Kasumi-1 (cell line): ENCODE measurements around the gene HIVEP3.
A peak's percentile ranks its signal among the peaks of the same experiment; 100 is the strongest.

Experiments used
- DNase-seq, 2 experiments: peaks; one replicate each; lab custom pipeline; 2025; lab: John Stamatoyannopoulos, UW

HIVEP3 gene

DNA sequence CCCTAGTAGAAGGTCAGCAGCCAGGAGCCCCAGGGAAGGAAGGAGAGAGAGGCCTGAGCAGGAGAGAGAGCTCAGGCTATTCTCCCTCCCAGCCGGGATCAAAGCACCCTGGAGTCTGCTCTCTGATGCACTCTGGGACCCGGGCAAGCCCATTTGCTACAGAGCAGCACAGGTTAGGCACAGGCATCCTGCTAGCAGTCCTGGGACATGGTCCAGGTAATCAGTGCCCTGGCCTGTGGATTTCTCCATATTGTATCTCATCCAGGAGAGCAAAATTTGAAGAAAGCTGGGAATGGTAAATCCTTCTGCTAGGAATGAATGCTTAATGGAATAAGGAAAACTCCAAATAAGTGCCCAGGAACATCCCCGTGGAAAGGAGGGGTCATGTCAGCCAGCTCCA is 130.3 kb downstream of the HIVEP3 start:
- DNase-seq = no peak

DNA sequence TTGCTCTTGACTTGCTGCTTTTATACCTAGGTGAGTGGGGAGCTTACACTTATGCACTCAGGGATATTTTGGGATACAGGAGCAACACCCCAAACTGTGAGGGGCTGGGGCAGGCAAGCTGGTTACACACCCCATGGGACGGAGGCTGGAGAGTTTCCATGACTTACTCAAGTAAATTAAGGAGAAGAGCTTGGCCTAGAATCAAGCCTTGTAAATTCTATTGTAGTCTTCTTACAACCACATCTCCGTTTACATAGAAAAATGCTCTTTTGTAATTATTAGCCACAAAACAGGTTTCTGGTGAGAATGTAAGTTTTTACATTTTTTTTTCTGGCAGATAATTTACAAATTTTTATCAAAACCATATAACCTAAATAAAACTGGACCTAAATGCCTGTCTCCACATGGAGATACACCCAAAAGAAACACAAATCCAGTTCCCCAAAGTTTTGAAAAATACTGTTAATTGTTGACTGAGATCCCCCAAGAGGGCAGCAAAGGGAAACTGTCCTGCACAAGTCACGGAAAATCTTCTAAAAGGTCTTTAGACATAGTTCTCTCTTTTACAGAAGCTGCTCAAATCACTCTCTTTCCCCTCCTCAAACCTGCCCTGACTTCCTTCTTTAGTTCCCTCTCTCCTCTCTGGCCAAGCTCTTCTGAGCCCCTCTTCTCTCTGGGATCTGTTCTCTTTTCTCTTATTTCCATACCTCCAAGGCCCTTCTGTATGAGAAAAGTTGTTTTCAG is 134.0 kb downstream of the HIVEP3 start:
- DNase-seq = peak; percentile 32 to 44

DNA sequence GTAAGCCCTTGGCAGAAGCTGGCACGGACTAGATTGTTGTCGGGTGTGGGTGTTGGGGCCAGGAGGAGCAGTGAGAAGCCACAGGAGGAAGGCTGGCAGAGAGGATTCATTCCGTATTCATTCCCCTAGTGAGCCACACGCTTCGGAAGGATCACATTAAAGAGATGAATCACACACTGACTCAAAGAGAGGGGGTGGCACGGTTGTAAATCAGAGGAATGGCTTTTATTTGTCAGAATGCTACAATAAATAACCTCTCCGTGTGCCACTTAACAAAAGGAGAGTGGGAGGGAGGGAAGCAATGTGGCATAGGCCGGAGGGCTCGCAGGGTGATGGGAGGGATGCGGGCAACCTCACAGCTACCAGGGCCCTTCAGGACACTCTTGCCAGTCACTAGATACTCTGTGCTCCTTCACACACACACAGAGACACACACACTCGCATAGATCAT is 135.5 kb downstream of the HIVEP3 start:
- DNase-seq = no peak

DNA sequence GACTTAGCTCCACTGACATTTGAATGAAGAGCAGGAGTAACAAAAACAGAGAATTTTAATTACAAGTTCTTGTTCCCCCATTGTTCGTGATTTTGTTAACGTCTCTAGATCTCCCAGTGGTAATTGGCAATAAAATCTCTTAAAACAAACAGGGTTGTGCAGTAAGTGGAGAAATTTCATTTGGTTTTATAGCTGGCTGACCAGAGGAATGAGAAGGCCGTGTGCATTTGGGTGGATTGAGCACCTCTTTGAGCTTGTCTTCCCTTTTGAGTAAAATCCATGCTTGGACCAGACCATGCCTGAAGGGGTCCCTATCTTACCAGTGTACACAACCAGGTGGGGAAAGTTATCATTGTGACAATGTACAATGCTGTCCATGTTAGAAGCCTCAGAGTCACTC is 137.8 kb downstream of the HIVEP3 start:
- DNase-seq = no peak

DNA sequence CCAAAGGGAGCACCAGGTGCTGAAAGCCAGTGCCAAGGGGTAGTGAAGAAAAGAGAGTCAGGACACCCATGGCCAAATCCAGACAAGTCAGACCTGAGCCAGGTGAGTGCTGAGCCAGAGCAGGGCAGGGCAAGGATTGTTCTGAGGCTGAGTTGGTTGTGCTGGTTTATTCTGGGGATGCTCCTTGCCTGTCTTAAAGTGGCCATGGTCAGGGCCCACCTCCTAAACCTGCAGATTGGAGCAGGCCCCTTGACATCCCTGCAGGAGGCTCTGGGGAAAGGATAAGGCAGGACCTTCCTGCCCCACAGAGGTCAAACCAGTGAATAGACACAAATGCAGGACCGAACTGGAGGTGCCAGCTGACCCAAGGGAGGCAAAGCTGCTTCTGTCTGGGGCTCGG is 138.4 kb downstream of the HIVEP3 start:
- DNase-seq = no peak

DNA sequence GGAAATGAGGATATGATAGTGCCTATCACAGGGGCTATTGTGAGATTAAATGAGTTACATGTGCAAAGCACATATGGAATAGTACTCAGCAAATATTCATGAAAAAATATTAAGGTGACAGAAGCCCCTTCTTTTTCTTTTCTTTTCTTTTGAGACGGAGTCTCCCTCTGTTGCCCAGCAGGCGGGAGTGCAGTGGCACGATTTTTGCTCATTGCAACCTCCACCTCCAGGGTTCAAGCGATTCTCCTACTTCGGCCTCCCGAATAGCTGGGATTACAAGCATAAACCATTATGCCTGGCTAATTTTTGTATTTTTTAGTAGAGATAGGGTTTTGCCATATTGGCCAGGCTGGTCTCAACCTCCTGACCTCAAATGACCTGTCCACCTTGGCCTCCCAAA is 139.4 kb downstream of the HIVEP3 start:
- DNase-seq = peak in 1 of 2 experiments; percentile 16

DNA sequence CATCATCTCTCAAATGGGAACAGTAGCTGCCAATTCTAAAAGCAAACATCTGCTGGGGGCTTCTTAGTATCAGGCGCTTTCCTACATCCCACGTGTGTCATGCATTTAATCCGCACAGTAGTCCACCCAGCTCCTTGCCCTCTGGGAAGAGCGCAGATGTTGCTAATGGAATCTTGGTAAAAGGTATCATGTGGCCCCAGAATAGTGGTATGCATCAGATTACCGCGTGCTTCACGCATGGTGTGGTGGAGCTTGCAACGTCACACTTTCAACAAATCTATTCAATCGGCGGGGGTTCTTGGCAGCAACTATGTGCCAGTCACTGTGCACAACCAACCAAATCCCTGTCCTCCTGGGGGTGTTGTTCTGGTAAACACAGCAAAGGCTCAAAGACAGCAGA is 141.0 kb downstream of the HIVEP3 start:
- no peak for DNase-seq

DNA sequence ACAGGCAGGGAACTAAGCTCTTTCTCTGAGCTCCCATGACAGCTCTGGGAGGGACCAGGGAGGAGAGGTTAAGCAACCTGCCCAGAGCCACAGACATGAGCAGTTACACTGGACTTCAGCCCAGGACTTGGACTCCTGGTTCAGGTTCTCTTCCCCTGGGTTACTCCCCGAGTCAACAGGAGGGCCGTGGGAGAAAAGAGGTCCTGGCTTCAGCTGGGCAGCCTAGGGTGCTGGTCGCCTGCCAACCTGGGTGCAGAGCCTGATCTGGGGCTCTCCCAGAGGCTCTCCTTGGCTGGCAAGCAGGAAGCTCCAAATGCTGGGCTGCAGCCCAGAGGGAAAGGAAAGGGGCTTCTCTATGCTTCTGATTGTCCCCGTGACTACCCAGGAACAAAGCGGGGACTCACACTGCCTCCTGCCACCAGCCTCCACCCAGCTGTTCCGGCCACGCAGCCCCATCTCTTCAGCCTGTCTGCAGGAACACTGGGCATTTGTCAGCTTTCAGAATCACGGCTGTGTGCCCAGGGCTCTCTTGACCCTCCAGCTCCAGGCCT is 141.8 kb downstream of the HIVEP3 start:
- no peak for DNase-seq

DNA sequence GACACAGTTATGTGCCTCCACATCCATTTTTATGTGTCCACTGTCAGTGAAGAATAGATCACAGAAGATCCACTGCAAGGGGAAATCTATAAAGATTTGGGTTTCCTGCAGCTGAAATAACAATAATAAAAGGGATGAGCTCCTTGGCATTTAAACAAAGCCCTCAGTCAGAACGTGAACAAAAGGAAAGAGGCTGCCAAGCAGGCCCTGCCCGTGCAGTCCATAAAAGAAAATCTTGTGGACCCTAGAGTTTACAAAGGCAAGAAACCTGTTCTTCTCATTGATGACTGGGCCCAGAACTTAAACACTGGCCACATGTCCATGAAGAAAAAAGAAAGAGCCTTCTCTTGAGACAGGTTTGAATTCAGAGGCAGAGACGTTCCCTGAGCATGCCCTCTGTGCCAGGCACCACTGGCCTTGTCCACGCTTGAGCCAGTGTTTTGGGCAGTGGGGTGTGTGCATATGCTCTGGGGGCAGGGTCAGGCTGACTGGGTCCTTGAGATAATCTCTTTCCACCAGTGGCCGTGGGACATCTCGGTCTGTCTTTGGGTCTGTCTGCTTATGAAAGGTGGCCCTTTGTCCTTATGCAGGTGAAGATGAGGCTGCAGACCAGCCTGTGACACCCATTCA is 142.7 kb downstream of the HIVEP3 start:
- no peak for DNase-seq

DNA sequence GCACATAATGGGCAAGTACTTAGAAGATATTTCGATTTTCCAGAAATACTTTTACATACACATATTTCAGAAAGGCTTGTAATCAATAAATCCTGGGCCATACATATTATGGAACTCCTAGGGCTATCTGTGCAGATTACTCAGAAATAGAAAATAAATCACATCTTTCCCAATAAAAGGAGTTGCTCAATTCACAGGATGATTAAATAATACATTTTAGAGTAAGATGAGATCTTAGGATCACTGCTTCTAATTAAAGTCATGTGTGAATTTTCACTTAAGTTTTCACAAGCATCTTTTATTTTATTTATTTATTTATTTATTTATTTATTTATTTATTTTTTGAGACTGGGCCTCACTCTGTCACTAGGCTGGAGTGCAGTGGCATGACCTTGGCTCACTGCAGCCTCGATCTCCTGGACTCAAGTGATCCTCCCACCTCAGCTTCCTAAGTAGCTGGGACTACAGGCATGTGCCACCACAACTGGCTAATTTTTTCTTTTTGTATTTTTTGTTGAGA is 144.2 kb downstream of the HIVEP3 start:
- DNase-seq = no peak

DNA sequence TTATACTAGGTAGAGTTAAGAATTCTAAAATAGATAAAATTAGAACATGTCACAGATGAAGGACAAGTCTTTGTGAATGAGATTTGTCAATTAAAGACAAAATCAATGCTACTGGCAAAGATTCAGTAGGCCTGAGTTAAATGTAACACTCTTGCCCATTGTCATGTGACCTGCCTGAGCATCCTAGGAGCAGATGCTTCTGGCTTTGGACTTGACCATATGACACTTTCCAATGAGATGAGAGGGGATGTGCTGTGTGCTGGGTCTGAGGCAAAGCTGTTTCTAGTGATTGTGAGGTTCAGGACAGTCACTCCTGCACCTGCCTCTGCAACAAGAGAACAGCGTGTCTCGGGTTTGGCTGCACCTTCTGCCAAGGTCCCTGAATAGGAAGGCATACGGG is 144.9 kb downstream of the HIVEP3 start:
- DNase-seq = no peak

DNA sequence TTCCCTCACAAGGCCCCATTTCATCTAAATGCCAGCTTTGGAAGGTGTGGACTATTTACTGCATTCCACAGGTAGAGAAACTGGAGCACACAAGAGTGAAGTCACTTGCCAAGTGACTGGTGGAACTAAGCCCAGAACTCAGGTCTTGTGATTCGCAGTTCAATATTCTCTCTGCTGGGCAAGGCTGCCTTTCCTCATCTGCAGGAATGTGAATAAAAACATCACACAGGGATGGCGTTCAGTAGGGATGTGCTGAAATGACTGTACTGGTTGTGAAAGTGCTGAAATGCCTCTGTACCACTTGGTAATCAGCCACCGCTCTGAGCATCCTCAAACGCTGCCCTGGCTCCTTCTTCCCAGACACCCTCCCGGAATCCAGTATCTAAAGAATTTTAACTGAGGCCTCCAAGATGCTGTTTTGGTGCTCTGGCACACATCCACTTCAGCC is 145.6 kb downstream of the HIVEP3 start:
- DNase-seq = no peak

DNA sequence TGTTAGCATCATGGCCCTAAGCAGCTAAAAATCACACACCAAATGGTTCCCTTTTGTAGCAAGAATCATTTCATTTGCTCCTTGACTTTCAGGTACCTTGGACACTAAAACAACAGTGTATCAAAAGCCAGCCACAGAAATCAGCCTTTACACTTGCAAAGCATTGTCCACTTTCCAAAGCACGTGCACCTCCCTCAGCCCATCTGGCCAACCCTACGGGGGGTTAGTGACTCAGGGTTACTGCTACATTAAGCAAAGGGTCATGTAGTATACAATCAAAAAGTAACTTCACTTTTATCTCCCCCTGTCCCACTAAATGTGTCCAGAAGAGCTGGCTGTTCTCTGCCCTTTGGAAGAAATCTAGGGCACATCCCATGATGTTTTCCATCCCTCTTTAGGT is 149.7 kb downstream of the HIVEP3 start:
- no peak for DNase-seq

DNA sequence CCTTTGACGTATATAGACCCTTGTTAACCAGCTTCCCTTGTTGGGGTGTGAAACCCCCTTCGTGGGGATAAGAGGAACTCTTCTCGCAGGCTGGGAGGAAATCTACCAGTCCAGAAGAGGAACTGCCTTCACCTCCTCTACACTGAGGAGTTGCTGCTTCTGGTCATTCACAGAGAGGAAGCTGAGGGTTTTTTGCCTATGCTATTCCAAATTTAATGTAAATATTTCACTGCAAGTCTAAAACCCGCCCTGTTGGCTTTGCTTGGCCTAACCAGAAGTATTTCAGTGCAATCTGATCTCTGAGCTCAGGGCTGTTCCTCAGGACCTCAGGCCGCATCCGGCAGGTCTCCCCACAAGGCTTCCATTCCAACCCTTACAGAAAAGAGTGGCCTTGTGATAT is 150.1 kb downstream of the HIVEP3 start:
- DNase-seq = peak; percentile 91 to 94

DNA sequence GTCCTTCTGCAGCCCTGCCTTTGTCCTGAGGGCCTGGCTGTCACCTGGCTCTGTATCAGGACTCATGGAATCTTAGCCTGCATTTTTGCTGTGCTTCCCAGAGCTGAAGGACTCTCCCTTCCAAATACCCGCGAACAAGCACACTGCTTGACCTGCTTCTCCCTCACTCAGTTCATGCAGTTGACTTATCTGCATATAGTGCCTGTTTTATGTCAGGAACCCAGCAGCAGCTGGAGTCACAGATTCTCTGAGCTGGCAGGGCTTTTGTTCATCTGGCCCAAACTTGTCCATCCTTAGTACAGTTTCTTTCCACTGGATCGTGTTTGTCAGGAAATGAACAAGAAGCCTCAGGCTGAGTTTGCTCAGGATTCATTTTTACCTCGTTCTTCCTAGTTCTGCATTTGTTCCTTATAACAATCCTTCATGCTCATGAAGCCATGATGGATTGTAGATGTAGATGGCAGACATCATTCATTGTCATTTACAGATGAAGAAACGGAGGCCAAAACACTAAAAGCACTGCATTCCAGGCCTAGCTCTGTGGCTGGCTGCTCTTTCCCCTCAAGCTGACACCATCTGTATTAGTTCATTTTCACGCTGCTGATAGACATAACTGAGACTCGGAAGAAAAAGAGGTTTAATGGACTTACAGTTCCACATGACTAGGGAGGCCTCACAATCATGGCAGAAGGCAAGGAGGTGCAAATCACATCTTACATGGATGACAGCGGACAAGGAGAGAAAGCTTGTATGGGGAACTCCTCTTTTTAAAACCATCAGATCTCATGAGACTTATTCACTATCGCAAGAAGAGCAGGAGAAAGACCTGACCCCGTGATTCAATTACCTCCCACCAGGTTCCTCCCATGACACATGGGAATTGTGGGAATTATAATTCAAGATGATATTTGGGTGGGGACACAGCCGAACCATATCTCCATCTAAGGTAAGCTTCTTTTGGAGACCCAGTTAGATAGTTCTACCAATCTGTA is 150.9 kb downstream of the HIVEP3 start:
- no peak for DNase-seq

DNA sequence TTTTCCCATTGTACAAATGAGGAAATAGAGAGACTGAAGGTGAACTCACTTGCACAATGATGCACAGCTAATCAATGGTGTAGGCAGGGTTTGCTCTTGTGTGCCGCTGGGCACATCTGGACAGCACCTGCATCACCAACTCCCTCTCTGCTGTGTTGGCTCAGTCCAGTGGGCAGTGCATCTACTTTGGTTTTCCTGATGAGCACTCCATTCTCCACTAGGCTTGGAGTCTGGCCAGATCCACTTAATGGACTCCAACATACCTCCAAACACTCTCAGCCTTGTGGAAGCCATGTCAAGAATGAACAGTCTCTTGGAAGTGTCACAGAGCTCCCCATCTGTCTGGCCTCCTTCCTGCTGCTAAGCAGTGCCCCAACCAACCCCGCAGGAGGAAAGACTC is 152.2 kb downstream of the HIVEP3 start:
- DNase-seq = no peak

DNA sequence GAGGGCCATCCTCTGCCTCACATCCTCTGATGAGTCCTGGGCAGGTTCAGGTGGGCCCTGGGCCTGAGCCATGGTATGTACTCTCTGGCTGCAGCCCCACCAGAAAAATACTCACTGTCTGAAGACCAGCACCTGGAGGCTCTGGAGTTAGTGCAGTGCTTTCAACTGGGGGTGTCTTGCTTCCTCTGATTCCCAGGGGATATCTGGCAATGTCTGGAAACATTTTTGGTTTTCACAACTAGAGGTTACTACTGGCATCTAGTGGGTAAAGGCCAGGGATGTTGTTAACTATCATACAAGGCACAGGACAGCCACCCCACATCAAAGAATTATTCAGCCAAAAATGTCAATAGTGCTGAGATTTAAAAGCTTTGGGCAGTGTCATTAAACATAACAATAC is 152.7 kb downstream of the HIVEP3 start:
- DNase-seq = no peak

DNA sequence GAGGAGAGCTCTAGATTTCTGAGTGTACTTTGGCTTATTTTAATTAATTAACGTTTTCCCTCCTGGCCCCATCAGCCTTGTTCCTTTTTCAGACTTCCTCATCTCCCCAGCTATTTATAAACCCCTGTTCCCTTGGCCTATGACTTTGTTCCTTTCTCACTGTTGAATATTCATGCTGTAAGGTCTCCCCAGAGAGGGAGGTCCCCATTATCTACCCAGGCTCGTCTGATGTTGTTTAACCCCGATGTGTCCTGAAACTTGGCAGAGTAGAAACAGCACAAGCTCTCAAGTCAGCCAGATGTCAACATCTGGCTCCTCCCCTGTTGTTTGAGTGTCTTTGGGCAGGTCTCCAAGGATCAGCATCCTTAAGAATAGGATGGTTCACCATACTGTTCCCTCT is 153.6 kb downstream of the HIVEP3 start:
- DNase-seq = peak; percentile 83 to 91

DNA sequence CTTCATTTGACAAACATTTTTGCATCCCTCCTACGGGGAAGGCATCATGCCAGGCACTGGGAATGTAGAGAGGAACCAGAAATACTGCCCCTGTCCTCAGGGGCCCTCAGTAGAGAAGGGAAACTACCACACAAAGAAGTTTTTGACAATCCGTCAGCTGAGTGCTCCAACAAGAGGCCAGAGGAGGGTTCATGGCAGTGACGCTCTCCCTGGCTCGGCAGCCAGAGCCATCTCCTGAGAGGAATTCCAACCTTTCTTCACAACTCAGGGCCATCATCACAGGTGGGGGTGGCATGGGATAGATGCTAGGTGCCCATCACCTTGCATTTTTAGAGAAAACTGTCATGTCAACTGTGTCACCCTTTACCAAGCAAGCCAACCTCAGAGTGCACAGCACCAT is 154.1 kb downstream of the HIVEP3 start:
- DNase-seq = peak in 1 of 2 experiments; percentile 12

DNA sequence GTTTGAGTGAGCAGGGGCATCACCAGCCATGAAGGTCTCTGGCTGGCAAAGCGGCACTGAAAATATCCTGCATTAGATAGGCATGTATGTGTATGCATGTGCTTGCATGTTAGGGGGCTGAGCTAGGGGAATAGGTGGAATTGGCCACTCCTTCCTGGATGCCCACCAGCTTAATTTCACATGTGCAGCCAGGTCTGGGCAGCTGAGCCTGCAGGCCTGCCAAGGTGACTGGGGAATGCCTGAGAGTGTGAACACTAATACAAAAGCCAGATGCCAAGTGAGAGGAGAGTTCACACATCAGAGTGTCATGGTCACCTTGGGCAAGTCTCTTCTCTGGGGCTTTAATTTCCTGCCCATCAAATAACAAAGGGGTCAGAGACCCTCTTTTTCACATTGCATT is 155.9 kb downstream of the HIVEP3 start:
- DNase-seq = no peak

DNA sequence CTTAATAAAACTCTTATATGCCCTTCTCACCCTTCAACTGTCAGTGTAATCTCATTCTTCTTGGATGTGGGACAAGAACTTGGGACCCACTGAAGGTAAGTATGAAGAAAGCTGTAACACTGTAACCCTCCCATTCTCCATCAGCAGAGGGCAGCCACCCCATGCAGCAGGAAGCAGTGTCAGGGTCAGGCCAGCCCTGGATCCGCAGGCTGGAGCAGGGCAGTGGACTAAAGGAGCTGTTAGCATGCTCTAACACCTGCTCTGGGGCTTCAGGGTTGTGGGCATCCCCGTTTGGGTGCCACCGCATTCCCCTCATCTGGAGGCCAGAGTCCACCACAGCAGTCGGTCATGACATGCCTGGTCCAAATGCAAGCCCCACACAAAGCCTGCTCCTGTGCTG is 156.5 kb downstream of the HIVEP3 start:
- no peak for DNase-seq
